Fibroblast of skin of right biceps (primary cell): ENCODE results near the gene PTPRU.
A peak's percentile ranks its signal among the peaks of the same experiment; 100 is the strongest.

ENCODE experiments used
- DNase-seq: peaks from one replicate; pipeline ENCODE4 v3.0.0-alpha.2; 2013

PTPRU gene

GRCh38 chr1:29247044-29247443 lies 10.7 kb downstream of the PTPRU start:
- no peak for DNase-seq

GRCh38 chr1:29247571-29248273 lies 11.4 kb downstream of the PTPRU start:
- DNase-seq = no peak

GRCh38 chr1:29248409-29248808 lies 12.1 kb downstream of the PTPRU start:
- no peak for DNase-seq

- DNase-seq = peak; percentile 87
Measured at GRCh38 chr1:29249170-29249691, 12.9 kb downstream of the PTPRU start.

GRCh38 chr1:29249951-29250581 lies 13.7 kb downstream of the PTPRU start:
- DNase-seq = no peak

- DNase-seq = no peak
Measured at GRCh38 chr1:29251164-29252124, 15.1 kb downstream of the PTPRU start.

GRCh38 chr1:29253180-29253579 lies 16.9 kb downstream of the PTPRU start:
- DNase-seq = no peak

- DNase-seq = peak; percentile 82
Measured at GRCh38 chr1:29254346-29254745, 18.0 kb downstream of the PTPRU start.

GRCh38 chr1:29255134-29255666 lies 18.9 kb downstream of the PTPRU start:
- no peak for DNase-seq

- no peak for DNase-seq
Measured at GRCh38 chr1:29256394-29256793, 20.1 kb downstream of the PTPRU start.

GRCh38 chr1:29256979-29257804 lies 20.9 kb downstream of the PTPRU start:
- peak; percentile 90 for DNase-seq

GRCh38 chr1:29258189-29258975 lies 22.1 kb downstream of the PTPRU start:
- no peak for DNase-seq

- no peak for DNase-seq
Measured at GRCh38 chr1:29258976-29259801, 22.9 kb downstream of the PTPRU start.

- DNase-seq = peak; percentile 57
Measured at GRCh38 chr1:29259802-29260441, 23.6 kb downstream of the PTPRU start.

GRCh38 chr1:29260531-29260930 lies 24.2 kb downstream of the PTPRU start:
- no peak for DNase-seq

- DNase-seq = peak; percentile 79
Measured at GRCh38 chr1:29264773-29265389, 28.6 kb downstream of the PTPRU start.

- no peak for DNase-seq
Measured at GRCh38 chr1:29266912-29267311, 30.6 kb downstream of the PTPRU start.

GRCh38 chr1:29267321-29268070 lies 31.2 kb downstream of the PTPRU start:
- DNase-seq = no peak

- DNase-seq = no peak
Measured at GRCh38 chr1:29269382-29269781, 33.1 kb downstream of the PTPRU start.
